GM19463 (cell line): ENCODE measurements around the gene SWAP70.
"Not testable (repeated sequence)": the region's sequence is repeated elsewhere in the genome, so short reads cannot be mapped to it uniquely, and the experiment has no call there.

Source experiments
- ATAC-seq: cut with Tn5 transposase; IDR thresholded peaks from one replicate; pipeline ENCODE4 v1.9.1; 2021; ENCODE audit warnings: mild to moderate bottlenecking, moderate library complexity; ENCODE audit not compliant: unreplicated experiment

The SWAP70 gene

GRCh38 chr11:9718147-9718546 lies 54.3 kb downstream of the SWAP70 start:
- ATAC-seq, result no peak

- ATAC-seq, result no peak
Measured at GRCh38 chr11:9719566-9720289, 55.9 kb downstream of the SWAP70 start.

GRCh38 chr11:9720290-9720630 lies 56.4 kb downstream of the SWAP70 start:
- ATAC-seq, result no peak

DNA sequence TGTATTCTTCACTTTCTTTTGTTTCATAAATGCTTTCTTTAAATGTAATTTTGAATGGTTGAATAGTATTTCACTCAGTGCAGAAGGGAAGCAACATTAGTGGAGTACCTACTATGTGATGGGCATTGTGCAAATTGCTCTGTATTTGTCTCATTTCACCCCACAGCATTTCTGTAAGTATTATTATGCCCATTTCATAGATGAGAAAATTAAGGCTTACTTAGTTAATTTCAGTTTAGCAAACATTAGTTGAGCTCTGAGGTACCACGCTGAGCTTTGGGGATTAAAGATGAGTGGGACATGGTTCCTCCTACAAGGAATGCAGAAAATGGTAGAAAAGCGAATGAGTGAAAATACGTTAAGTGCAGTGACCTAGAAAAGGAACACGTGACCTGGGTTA lies 58.1 kb downstream of the SWAP70 start:
- ATAC-seq, result no peak

DNA sequence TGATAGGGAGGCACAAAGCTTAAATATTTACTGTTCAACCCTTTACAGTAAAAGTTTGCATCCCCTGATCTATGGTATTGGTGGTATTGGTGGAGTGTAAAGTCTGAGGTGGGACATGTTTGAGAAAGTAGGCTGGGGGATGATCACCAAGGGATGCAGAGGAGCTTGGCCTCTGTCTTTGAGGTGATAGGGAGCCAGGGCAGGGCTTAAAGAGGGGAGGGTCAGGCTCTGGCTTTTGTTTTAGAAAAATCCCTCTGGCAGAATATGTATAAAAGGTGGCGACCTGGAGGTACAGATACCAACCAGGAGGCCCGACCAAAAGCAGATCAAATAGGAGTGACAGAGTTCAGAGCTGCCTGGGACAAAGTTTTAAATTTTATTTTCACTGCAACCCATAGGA lies 59.0 kb downstream of the SWAP70 start:
- ATAC-seq, result no peak

- peak; percentile 47 for ATAC-seq
Measured at GRCh38 chr11:9726321-9727022, 62.6 kb downstream of the SWAP70 start.

- no peak for ATAC-seq
Measured at GRCh38 chr11:9728058-9728457, 64.2 kb downstream of the SWAP70 start.

DNA sequence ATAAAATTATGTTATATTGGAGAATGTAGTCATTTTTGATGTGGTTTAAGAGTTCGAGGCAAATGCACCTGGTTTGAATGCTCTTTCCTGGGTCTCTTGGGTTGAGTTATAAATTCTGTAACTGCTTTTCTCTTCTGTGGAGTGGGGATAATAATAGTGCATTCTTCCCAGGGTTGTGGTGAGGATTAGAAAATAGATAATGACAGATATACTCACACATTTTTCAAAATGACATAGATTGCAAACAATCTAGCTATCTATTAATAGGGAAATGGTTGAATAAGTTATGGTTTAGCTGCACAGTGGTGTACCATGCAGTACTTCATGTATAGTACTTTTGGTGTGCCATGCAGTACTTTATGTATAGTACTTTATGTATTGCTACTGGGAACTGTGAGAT lies 67.4 kb downstream of the SWAP70 start:
- no peak for ATAC-seq

GRCh38 chr11:9732453-9732852 lies 68.6 kb downstream of the SWAP70 start:
- ATAC-seq, result no peak

GRCh38 chr11:9733212-9733611 lies 69.3 kb downstream of the SWAP70 start:
- ATAC-seq, result no peak

- ATAC-seq, result no peak
Measured at GRCh38 chr11:9735236-9735635, 71.4 kb downstream of the SWAP70 start.

GRCh38 chr11:9735919-9736318 lies 72.0 kb downstream of the SWAP70 start:
- ATAC-seq, result no peak

DNA sequence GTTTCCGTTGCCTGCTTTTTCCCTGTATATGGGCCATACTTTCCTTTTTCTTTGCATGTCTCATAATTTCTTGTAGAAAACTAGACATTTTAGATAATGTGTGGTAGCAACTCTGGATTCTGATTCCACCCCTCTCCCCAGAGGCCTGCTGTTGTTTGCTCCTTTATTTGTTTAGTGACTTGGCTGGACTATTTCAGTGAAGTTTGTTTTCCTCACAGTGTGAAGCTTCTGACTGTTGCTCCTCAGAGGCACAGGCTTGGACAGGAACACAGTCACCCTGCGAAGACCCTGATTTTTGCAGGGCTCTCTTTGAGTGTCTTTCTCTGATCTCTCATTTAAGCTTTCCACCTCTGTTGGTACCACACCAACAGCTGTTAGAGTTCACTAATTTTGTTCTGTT lies 72.5 kb downstream of the SWAP70 start:
- ATAC-seq, result no peak

- no peak for ATAC-seq
Measured at GRCh38 chr11:9738116-9738515, 74.2 kb downstream of the SWAP70 start.

DNA sequence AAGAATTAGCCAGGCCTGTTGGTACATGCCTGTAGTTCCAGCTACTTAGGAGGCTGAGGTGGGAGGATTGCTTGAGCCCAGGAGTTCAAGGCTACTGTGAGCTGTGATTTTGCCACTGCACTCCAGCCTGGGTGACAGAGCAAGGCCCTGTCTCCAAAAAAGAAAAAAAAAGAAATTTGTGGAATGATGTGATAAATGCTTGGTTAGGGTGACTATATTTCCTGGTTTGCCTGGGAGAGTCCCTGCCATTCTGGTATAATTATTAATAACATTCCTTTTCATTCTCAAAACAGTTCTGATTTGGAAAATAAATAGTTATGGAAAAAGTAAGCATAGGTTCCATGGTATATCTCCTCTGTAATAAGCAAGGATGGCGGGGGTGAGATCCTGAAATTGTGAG lies 74.8 kb downstream of the SWAP70 start:
- no peak for ATAC-seq

- no peak for ATAC-seq
Measured at GRCh38 chr11:9739123-9739900, 75.4 kb downstream of the SWAP70 start.

DNA sequence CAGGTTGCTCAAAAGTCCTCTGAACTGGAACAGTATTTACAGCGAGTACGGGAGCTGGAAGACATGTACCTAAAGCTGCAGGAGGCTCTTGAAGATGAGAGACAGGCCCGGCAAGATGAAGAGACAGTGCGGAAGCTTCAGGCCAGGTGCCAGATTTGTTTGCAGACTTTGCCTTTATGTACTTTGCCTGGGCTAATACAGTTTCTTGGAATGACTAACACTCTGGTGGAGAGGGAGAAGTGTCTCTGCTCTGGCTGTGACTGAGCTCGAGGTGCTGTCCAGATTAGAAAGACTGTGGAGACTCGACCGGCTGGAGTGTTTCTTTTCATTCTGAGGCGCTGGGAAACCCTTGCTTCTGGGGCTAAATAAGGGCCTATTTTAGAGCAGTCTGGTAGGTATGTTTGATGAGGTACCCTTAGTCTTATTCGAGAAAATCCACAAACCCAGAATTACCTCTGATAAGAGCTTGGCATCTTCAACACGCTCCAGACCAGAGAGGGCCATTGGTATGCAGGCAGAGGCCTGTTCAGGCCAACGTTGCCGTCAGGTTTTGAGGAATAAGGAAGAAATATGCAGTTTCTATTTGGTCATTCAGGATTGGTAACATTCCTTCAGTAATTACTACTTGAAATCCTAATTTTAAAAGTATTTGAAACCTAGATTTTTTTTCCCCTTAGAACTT lies 76.5 kb downstream of the SWAP70 start:
- ATAC-seq, result no peak

- ATAC-seq, result no peak
Measured at GRCh38 chr11:9741260-9741659, 77.4 kb downstream of the SWAP70 start.

DNA sequence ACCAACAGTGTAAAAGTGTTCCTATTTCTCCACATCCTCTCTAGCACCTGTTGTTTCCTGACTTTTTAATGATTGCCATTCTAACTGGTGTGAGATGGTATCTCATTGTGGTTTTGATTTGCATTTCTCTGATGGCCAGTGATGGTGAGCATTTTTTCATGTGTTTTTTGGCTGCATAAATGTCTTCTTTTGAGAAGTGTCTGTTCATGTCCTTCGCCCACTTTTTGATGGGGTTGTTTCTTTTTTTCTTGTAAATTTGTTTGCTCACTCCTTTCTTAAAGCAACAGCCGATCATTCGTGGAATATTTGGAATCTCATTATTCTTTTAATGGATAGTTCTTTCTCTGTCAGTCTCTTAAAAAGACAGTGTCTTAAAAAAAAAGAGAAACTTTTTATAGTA lies 79.6 kb downstream of the SWAP70 start:
- ATAC-seq, result not testable (repeated sequence)

DNA sequence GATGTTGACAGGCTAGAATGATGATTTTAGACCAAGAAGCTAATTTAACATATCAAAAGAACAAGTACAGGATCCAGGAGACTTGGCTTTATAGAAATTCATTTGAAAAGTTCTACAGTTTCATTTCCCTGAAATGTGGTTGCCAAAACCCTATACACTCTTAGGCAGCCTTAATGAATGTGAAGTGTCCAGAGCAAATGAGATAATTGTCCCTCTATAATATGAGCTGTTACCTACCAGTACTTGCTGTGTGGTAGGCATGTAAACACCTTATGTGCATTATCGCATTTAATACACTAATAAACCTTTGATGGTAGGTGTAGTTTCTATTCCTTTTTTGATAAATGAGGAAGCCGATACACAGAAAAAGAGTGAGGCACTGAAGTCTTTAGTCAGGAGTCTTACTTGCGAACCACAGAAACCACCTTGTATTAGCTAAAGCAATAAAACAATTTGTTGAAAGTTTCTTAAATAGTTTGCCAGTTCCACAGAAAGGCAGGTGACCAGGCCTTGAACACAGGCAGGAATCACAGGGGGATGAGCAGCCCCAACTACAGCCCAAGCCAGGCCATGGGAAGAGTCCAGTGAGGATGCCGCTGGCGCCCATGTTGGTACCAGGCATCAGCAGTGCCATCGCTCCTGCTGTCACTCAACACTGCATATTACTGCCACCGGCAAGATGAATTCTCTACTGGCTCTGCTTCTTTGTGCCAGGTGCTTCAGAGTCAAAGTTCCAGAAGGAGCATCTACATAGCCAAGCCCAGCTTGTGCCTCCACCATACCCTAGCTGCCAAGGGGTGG lies 81.7 kb downstream of the SWAP70 start:
- peak; percentile 36 for ATAC-seq

GRCh38 chr11:9747229-9747628 lies 83.4 kb downstream of the SWAP70 start:
- no peak for ATAC-seq
